Activated CD4-positive, alpha-beta T cell treated with anti-CD3 and anti-CD28 coated beads, Interleukin-2, amount 50 U/mL, for 16 hours (primary cell): ENCODE results near the gene DPH7.
"Not testable (repeated sequence)": the region's sequence is repeated elsewhere in the genome, so short reads cannot be mapped to it uniquely, and the experiment has no call there.

Source experiments
- DNase-seq: peaks from one replicate; pipeline ENCODE4 v3.0.0-alpha.2; 2020

The DPH7 gene

DNA sequence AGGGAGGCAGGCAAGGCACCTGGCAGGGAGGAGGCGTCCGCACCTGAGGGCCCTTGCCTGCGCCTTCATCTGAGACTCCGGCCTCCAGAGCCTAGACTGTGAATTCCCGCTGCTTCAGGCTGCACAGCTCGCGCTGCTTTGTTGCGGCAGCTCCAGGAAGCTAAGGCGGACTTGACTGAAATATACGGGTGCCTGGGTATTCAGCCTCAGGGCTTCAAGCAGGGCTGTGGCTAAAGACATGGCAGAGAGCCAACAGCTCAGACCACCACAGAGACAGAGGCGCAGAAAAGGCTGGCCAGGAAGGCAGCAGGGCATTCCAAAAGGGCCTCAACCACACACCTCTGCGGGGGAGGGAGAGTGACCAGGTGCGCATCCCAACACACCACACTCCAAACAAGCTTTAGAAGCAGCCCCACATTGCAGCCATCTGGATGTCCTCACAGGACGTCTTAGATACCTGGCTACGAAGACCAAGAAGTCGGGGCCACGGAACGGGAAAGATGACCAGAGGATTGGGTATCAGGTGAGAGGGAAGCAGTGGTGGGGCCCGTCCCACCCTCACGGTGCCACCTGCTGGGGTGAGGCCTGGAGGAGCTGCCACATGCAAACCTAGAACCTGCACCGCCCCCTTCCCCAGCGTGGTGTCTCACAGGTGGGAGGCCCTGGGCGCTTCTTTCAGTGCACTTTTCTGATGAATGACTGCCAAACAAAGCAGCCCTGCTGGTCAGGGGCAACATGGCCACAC lies 1.7 kb upstream of the DPH7 start:
- DNase-seq = no peak

DNA sequence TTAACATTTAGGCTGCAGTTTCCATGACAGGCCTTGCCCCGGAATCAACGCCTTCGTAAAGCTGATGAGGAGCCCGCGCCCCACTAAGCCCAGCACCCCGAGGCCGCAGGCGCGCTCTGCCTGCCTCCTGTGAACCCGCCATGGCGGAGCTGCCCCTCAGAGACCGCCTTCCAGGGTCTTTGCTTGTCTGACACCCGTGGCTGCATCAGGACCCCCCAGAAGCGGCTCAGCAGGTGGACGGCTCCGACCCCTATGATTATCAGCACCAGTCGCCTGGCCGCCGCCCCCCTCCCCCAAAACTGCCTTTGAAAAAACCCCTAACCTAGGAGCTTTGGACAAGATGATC lies 507 bp upstream of the DPH7 start:
- no peak for DNase-seq

- no peak for DNase-seq
Observed at GRCh38 chr9:137575716-137576411, 2.9 kb downstream of the DPH7 start.

DNA sequence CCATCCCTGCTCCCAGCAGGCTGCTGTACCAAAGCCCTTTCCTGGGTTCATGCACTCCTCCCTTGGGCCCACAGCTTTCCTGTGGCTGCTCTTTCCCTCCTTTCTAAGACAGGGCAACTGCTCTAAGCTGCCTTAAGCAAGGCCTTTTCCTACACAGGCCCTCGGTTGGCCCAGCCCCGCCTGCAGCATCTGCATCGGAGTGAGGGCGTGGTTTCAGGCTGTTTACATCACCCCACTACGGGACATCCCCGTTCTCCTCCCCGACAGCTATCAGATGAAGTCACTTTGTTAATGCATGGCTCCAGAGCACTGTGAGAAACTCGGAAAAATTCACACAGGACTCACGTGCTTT lies 3.4 kb downstream of the DPH7 start:
- no peak for DNase-seq

GRCh38 chr9:137574192-137574591 lies 4.5 kb downstream of the DPH7 start:
- DNase-seq = no peak

DNA sequence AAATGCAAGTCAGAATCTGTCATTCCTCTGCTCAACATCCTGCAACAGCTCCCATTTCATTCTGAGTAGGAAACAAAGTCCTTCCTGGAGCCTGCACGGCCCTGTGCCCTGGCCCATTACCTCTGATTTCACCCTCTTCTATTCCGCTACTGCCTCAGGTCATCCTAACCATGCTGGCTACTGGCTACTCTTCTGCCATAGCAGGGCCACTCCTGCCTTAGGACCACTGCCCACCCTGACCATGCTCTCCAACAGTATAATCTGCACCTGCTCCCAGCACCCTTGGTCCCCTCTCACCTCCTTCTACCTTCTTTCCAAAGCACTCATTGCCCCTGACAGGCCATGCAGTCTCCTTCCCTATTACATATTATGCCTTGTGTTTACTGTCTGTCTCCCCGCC lies 8.2 kb downstream of the DPH7 start:
- no peak for DNase-seq

- DNase-seq = no peak
Observed at GRCh38 chr9:137569609-137570203, 9.0 kb downstream of the DPH7 start.

DNA sequence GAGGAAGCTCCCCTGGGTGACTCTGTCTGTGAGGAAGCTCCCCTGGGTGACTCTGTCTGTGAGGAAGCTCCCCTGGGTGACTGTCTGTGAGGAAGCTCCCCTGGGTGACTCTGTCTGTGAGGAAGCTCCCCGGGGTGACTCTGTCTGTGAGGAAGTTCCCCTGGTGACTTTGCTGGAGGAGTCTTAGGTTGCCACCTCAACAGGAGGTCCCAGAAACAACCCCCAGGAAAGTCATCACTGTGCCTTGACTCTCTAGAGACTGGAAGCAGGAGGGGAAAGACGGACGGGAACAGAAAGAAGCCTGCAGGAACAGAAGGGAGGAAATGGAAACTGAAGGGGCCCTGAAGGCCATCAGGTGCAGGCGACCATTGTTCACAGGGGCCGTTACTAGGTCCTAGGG lies 10.3 kb downstream of the DPH7 start:
- DNase-seq = not testable (repeated sequence)

GRCh38 chr9:137564817-137565411 lies 13.8 kb downstream of the DPH7 start:
- DNase-seq = no peak

DNA sequence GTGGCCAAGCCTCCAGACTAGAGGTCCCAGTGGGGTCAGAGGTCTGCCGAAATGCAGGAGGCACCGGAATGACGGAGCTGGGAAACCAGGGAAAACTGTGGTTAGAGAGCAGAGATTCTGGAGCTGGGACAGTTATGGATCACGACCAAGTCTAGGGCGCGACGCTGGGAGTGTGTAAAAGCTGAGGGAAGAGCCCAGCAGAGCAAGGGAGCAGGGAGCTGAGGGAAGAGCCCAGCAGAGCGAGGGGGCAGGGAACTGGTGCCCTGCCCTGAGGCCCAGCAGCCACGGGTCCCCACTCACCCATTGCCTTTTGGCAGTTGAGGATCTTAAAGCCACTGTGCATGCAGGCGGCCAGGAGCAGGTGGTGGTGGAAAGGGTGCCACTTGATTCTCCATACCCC lies 14.6 kb downstream of the DPH7 start:
- no peak for DNase-seq

- DNase-seq = no peak
Observed at GRCh38 chr9:137558127-137558526, 20.6 kb downstream of the DPH7 start.

GRCh38 chr9:137556069-137556838 lies 22.5 kb downstream of the DPH7 start:
- DNase-seq = no peak

GRCh38 chr9:137555179-137555578 lies 23.5 kb downstream of the DPH7 start:
- DNase-seq = no peak

- no peak for DNase-seq
Observed at GRCh38 chr9:137554349-137554748, 24.4 kb downstream of the DPH7 start.

GRCh38 chr9:137553654-137554053 lies 25.1 kb downstream of the DPH7 start:
- not testable (repeated sequence) for DNase-seq

DNA sequence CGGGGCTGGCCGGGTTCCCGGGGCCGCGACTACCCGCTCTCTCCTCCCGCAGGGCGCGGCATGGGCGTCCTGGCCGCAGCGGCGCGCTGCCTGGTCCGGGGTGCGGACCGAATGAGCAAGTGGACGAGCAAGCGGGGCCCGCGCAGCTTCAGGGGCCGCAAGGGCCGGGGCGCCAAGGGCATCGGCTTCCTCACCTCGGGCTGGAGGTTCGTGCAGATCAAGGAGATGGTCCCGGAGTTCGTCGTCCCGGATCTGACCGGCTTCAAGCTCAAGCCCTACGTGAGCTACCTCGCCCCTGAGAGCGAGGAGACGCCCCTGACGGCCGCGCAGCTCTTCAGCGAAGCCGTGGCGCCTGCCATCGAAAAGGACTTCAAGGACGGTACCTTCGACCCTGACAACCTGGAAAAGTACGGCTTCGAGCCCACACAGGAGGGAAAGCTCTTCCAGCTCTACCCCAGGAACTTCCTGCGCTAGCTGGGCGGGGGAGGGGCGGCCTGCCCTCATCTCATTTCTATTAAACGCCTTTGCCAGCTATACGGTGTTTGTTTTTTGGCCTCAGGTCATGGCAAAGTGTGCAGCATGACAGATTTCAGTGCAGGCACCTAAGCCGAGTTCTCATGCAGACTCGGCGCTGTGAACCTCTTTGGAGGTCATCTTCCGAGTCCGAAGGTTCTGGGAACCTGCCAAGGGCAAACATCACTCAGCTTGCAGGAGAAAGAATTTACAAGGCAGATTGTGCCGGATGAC lies 26.5 kb downstream of the DPH7 start:
- no peak for DNase-seq

DNA sequence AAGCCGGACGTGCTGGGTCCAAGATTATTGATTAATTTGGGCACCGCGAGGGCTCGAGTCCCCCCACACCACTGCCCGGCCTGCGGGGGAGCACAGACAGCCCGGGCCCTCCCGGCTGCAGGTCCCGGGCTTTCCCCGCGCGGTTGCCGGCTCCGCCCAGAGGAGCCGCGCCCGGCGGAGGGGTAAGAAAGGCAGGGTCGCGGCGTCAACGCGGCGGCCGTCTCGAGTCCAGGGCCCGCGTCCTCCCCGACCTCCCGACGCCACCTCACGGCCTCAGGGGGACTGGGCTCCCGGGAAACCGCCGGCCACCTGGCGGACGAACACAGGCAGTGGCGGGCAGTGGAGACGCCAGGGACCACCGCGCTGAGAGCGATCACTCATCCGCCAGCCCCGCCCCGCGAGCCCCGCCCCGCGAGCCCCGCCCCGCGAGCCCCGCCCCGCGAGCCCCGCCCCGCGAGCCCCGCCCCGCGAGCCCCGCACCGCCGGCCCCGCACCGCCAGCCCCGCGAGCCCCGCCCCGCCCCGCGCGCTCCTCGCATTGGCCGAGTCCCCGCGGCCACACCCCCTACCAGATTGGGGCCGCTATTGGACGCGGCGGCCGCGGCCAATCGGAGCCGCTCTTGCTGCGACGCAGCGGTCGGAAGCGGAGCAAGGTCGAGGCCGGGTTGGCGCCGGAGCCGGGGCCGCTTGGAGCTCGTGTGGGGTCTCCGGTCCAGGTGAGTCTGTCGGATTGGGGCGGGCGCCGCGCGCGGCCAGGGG lies 27.3 kb downstream of the DPH7 start, which contains the start of gene MRPL41:
TSS of gene MRPL41 (plus strand) at position 616 of the 758 bp plus-strand sequence. CDS start 203 bp downstream, outside the sequence.
- peak; percentile 91 for DNase-seq

DNA sequence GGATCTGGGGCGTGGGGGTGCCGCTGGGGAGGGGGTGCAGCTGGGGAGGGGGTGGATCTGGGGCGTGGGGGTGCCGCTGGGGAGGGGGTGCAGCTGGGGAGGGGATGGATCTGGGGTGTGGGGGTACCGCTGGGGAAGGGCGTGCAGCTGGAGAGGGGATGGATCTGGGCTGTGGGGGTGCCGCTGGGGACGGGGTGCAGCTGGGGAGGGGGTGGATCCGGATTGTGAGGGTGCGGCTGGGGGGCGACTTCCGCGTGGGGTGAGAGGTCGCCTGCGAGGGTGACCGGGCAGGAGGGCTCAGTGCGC lies 27.8 kb downstream of the DPH7 start:
- not testable (repeated sequence) for DNase-seq

DNA sequence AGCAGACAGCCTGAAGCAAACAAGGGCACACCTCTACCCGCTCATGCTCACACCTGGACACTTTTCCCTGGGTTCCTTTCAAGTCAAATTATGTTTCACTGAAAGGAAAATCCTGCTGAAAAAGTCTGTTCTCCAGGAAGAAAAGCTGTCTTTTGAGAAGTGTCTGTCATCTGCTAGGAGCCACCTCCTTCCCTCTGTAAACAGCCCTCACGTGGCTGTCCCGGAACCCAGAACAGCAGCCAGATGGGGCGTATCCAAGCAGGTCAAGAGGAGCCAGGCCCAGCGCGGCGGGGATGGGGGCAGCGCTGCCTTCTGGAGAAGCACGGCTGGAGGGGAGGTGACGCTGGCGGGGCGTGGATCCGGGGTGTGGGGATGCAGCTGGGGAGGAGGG lies 28.5 kb downstream of the DPH7 start, which contains the start of gene PNPLA7:
TSS of gene PNPLA7 (minus strand) at position 172 of the 391 bp plus-strand sequence. CDS start 205 bp downstream, outside the sequence.
- peak; percentile 32 for DNase-seq

- no peak for DNase-seq
Observed at GRCh38 chr9:137547687-137548543, 30.8 kb downstream of the DPH7 start.

- no peak for DNase-seq
Observed at GRCh38 chr9:137545123-137545522, 33.6 kb downstream of the DPH7 start.
